OCI-LY1 (cell line): ENCODE data around the gene NUP93.

ENCODE experiments used
- H2AFZ ChIP-seq: fragments of 200-600 bp; sonication (generic), shearing (Covaris generic); 2 replicates; pipeline ENCODE4 v1.6.0; 2014; ENCODE audit warnings: antibody characterized with exemption, mild to moderate bottlenecking, low read length
- H3F3A ChIP-seq: fragments of 200-600 bp; sonication (generic), shearing (Covaris generic); 2 replicates; pipeline ENCODE4 v1.6.0; 2014; ENCODE audit warnings: mild to moderate bottlenecking, antibody characterized with exemption, low read length, moderate library complexity; ENCODE audit not compliant: insufficient read depth
- H3K27ac ChIP-seq: fragments of 200-600 bp; sonication (generic); 2 replicates; pipeline ENCODE4 v1.5.1; 2014; ENCODE audit warnings: low read length, mixed run types, mild to moderate bottlenecking, low read depth; ENCODE audit not compliant: poor library complexity, severe bottlenecking
- H3K27me3 ChIP-seq: fragments of 200-600 bp; sonication (generic); 2 replicates; pipeline ENCODE4 v1.6.0; 2014; ENCODE audit warnings: antibody characterized with exemption, mild to moderate bottlenecking, low read length, moderate library complexity; ENCODE audit not compliant: insufficient read depth
- H3K36me3 ChIP-seq: fragments of 200-600 bp; sonication (generic); 2 replicates; pipeline ENCODE4 v1.6.1; 2014; ENCODE audit warnings: mild to moderate bottlenecking, antibody characterized with exemption, low read length, moderate library complexity, mixed read lengths; ENCODE audit not compliant: insufficient read depth
- H3K4me1 ChIP-seq: fragments of 200-600 bp; sonication (generic); 2 replicates; pipeline ENCODE4 v1.5.1; 2014; ENCODE audit warnings: mild to moderate bottlenecking, low read length, moderate library complexity; ENCODE audit not compliant: insufficient read depth, severe bottlenecking
- H3K4me2 ChIP-seq: fragments of 200-600 bp; sonication (generic), shearing (Covaris generic); 2 replicates; pipeline ENCODE4 v1.6.1; 2014; ENCODE audit warnings: low read length
- H3K4me3 ChIP-seq: fragments of 200-600 bp; sonication (generic); 2 replicates; pipeline ENCODE4 v1.5.1; 2014; ENCODE audit warnings: low read length, low read depth, mild to moderate bottlenecking, mixed read lengths; ENCODE audit not compliant: poor library complexity, severe bottlenecking
- H3K79me2 ChIP-seq: fragments of 200-600 bp; shearing (Covaris generic); 2 replicates; pipeline ENCODE4 v1.6.1; 2016; ENCODE audit warnings: mixed run types, low read length, mixed read lengths; ENCODE audit not compliant: insufficient read depth
- H3K9ac ChIP-seq: fragments of 200-600 bp; sonication (generic), shearing (Covaris generic); 2 replicates; pipeline ENCODE4 v1.6.1; 2014; ENCODE audit warnings: mild to moderate bottlenecking, low read length, mixed read lengths
- H3K9me2 ChIP-seq: fragments of 200-600 bp; sonication (generic), shearing (Covaris generic); 2 replicates; pipeline ENCODE4 v1.6.1; 2014; ENCODE audit warnings: low read depth, mild to moderate bottlenecking, low read length, mixed read lengths
- H3K9me3 ChIP-seq: fragments of 200-600 bp; shearing (Covaris generic); 2 replicates; pipeline ENCODE4 v1.6.1; 2014; ENCODE audit warnings: low read length, mixed read lengths
- H4K20me1 ChIP-seq: fragments of 200-600 bp; sonication (generic), shearing (Covaris generic); 2 replicates; pipeline ENCODE4 v1.6.0; 2016; ENCODE audit warnings: mild to moderate bottlenecking, low read length; ENCODE audit not compliant: insufficient read depth
- CTCF ChIP-seq: fragments of 200-600 bp; sonication (generic), shearing (Covaris generic); IDR thresholded peaks from 2 replicates; pipeline ENCODE4 v1.5.1; 2017; ENCODE audit warnings: mild to moderate bottlenecking, antibody characterized with exemption, low read length, moderate library complexity, mixed read lengths
- EZH2 ChIP-seq: fragments of 200-600 bp; sonication (generic), shearing (Covaris generic); IDR thresholded peaks from 2 replicates; pipeline ENCODE4 v1.8.0; 2017; ENCODE audit warnings: borderline replicate concordance, mixed run types, mild to moderate bottlenecking, antibody characterized with exemption, low read length, moderate library complexity, mixed read lengths

Gene NUP93

GRCh38 chr16:56872863-56873391, 143.0 kb downstream of the NUP93 start:
- H3K36me3 ChIP-seq: no peaks in the 10 kb centered on the region
- TF ChIP-seq EZH2 (no peak), CTCF (no peak)
- H3K27me3 ChIP-seq: no peaks in the 10 kb centered on the region
- H3F3A ChIP-seq: no peaks in the 10 kb centered on the region
- H3K9me2 ChIP-seq: no peaks in the 10 kb centered on the region
- no peak overlapping the region for H3K4me2 ChIP-seq
- no peaks in the 10 kb centered on the region for H3K9me3 ChIP-seq
- H3K4me1 ChIP-seq: peaks cover 17% of the 10 kb centered on the region
- H3K9ac ChIP-seq: no peak overlapping the region
- no peak overlapping the region for H3K4me3 ChIP-seq
- no peak overlapping the region for H3K27ac ChIP-seq
- no peaks in the 10 kb centered on the region for H3K79me2 ChIP-seq
- H4K20me1 ChIP-seq: no peaks in the 10 kb centered on the region
- no peak overlapping the region for H2AFZ ChIP-seq

DNA sequence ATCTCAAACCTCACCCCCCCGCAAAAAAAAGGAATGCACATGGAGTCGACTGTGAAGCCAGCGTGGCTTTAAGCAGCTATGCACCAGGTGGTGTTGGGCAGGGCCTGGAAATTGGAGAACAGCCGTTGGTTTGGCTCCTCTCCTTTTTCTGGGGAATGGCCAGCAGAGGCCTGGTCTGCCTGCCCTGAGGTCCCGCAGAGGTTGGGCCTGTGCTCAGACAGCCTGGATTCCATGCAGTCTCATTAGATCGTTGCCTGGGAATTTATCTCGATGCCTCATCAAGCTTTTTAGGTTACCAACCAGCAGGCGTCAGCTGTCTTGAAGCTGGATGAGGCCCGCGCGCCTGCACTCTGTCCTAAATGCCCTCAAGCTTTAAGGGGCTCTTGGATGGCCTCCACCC, 144.9 kb downstream of the NUP93 start:
- Histone ChIP-seq H3K4me1 (peaks cover 6% of the 10 kb centered on the region), H3K9me2 (no peaks in the 10 kb centered on the region), H3K27me3 (no peaks in the 10 kb centered on the region), H3K9ac (no peak overlapping the region), H3K79me2 (no peaks in the 10 kb centered on the region), H3K9me3 (no peaks in the 10 kb centered on the region), H3K36me3 (no peaks in the 10 kb centered on the region), H3F3A (no peaks in the 10 kb centered on the region), H2AFZ (no peak overlapping the region), H4K20me1 (no peaks in the 10 kb centered on the region), H3K4me3 (no peak overlapping the region), H3K27ac (no peak overlapping the region), H3K4me2 (no peak overlapping the region)
- TF ChIP-seq EZH2: no peak
- TF ChIP-seq CTCF: no peak

DNA sequence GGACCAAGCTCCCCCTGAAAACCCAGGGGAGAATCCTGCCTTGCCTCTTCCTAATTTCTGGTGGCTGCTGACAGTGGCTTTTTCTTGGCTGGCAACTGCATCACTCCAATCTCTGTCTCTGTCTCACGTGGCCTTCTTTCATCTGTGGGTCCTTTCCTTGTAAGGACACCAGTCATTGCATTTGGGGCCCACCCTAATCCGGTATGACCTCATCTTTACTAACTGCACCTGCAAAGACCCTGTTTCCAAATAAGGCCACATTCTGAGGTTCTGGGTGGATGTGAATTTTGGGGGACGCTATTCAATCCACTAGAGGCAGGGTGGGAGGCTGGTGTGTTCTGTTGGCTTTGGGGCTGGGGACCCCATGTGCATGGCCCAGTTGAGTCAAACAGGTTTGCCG, 146.1 kb downstream of the NUP93 start:
- H2AFZ ChIP-seq: no peak overlapping the region
- no peak overlapping the region for H3K4me3 ChIP-seq
- H3K9ac ChIP-seq: no peak overlapping the region
- no peaks in the 10 kb centered on the region for H3F3A ChIP-seq
- no peaks in the 10 kb centered on the region for H4K20me1 ChIP-seq
- no peak for TF ChIP-seq CTCF
- TF ChIP-seq EZH2: no peak
- no peaks in the 10 kb centered on the region for H3K4me1 ChIP-seq
- H3K79me2 ChIP-seq: no peaks in the 10 kb centered on the region
- H3K27ac ChIP-seq: no peak overlapping the region
- no peaks in the 10 kb centered on the region for H3K36me3 ChIP-seq
- H3K9me3 ChIP-seq: no peaks in the 10 kb centered on the region
- H3K27me3 ChIP-seq: no peaks in the 10 kb centered on the region
- no peak overlapping the region for H3K4me2 ChIP-seq
- no peaks in the 10 kb centered on the region for H3K9me2 ChIP-seq
